Endothelial cell of umbilical vein (primary cell): ENCODE measurements around the gene OSBPL6. TPM values are rescaled to one million over a fixed set of nuclear protein-coding genes. Genes with fewer than 3 reads are reported as not detected.

Experiments used
- BruUV-seq: library from RNA; stranded (reverse); fragments of 400-500 nt; replicated peaks from 2 replicates; lab custom pipeline; 2021; lab: Mats Ljungman, UMichigan
- CTCF ChIA-PET: fragments of 300-600, 350-600 bp; sonication (Branson Sonifier 250); formaldehyde crosslinking; loops from one replicate; lab custom pipeline; 2021; ENCODE audit warnings: antibody characterized with exemption, inconsistent platforms; lab: Charles Lee
- POLR2A ChIA-PET: fragments of 300-600, 350-600 bp; sonication (Branson Sonifier 250); formaldehyde crosslinking; loops from one replicate; lab custom pipeline; 2021; ENCODE audit warnings: antibody characterized with exemption, inconsistent platforms; lab: Charles Lee
- DNase-seq: peaks from one replicate; pipeline ENCODE4 v3.0.0-alpha.2; 2011; ENCODE audit warnings: low read depth, low spot score
- FAIRE-seq: peaks from 2 replicates; lab custom pipeline; 2011; peaks lifted over from hg19 to GRCh38; lab: Jason Lieb, UNC
- H2AFZ ChIP-seq: 2 replicates; pipeline ENCODE4 v1.6.0; 2012; ENCODE audit warnings: low read depth, low read length, control low read depth, inconsistent platforms
- H3K27ac ChIP-seq: 2 replicates; pipeline ENCODE4 v1.5.1; 2011; ENCODE audit warnings: low read depth, mild to moderate bottlenecking, control low read depth, low read length, moderate library complexity; ENCODE audit not compliant: insufficient read depth
- H3K27me3 ChIP-seq, 2 experiments: 2 replicates each; pipeline versions ENCODE4 v1.6.0 to v1.6.1; 2011; ENCODE audit warnings: low read length in 2 of 2, mixed read lengths in 1 of 2; ENCODE audit not compliant: control insufficient read depth in 2 of 2, insufficient read depth in 2 of 2
- H3K36me3 ChIP-seq, 2 experiments: 2 replicates in 1 of 2; 3 replicates in 1 of 2; pipeline ENCODE4 v1.5.1; 2011; ENCODE audit warnings: low read length in 2 of 2, mild to moderate bottlenecking in 1 of 2, moderate library complexity in 1 of 2; ENCODE audit not compliant: control insufficient read depth in 2 of 2, insufficient read depth in 2 of 2; ENCODE audit errors: extremely low read depth in 1 of 2
- H3K4me1 ChIP-seq: 3 replicates; pipeline ENCODE4 v1.5.1; 2011; ENCODE audit warnings: mild to moderate bottlenecking, low read length; ENCODE audit not compliant: control insufficient read depth, insufficient read depth; ENCODE audit errors: extremely low read depth
- H3K4me2 ChIP-seq: 2 replicates; pipeline ENCODE4 v1.6.1; 2011; ENCODE audit warnings: low read length, control low read depth, mixed read lengths; ENCODE audit not compliant: insufficient read depth
- H3K4me3 ChIP-seq, 3 experiments: fragments of 200-600 bp in 1 of 3; sonication (generic), shearing (Covaris generic) in 1 of 3; replicated peaks in 1 of 3; 2 replicates each; pipeline ENCODE4 v1.5.1; 2011 to 2016; ENCODE audit warnings: control low read depth in 3 of 3, low read length in 3 of 3, mild to moderate bottlenecking in 2 of 3, inconsistent platforms in 1 of 3, low read depth in 1 of 3, moderate library complexity in 1 of 3; ENCODE audit not compliant: insufficient read depth in 1 of 3
- H3K79me2 ChIP-seq: 2 replicates; pipeline ENCODE4 v1.6.0; 2012; ENCODE audit warnings: low read length, inconsistent platforms; ENCODE audit not compliant: control insufficient read depth, insufficient read depth
- H3K9ac ChIP-seq: replicated peaks from 2 replicates; pipeline ENCODE3; 2011; ENCODE audit warnings: low read length, control low read depth; ENCODE audit not compliant: insufficient read depth; ENCODE audit errors: extremely low read depth
- H3K9me1 ChIP-seq: replicated peaks from 3 replicates; pipeline ENCODE4 v1.6.0; 2011; ENCODE audit warnings: mild to moderate bottlenecking, low read length; ENCODE audit not compliant: control insufficient read depth, insufficient read depth; ENCODE audit errors: extremely low read depth
- H3K9me3 ChIP-seq: replicated peaks from 2 replicates; pipeline ENCODE4 v1.5.1; 2012; ENCODE audit warnings: low read length, inconsistent platforms; ENCODE audit not compliant: control insufficient read depth, insufficient read depth
- H4K20me1 ChIP-seq: replicated peaks from 2 replicates; pipeline ENCODE3; 2011; ENCODE audit warnings: mild to moderate bottlenecking, low read length; ENCODE audit not compliant: control insufficient read depth, insufficient read depth; ENCODE audit errors: extremely low read depth
- CTCF ChIP-seq, 2 donors: IDR thresholded peaks; 1 replicate in 1 of 2; 2 replicates in 1 of 2; pipeline ENCODE4 v1.5.1; 2011; ENCODE audit warnings: low read length in 2 of 2, mild to moderate bottlenecking in 2 of 2, moderate library complexity in 2 of 2, control low read depth in 1 of 2, inconsistent platforms in 1 of 2, low read depth in 1 of 2; ENCODE audit not compliant: insufficient read depth in 1 of 2; ENCODE audit errors: extremely low read depth in 1 of 2
- EZH2 ChIP-seq: IDR thresholded peaks from 2 replicates; pipeline ENCODE4 v1.6.1; 2012; ENCODE audit warnings: borderline replicate concordance, low read depth, mild to moderate bottlenecking, moderate library complexity, low read length, inconsistent platforms; ENCODE audit not compliant: severe bottlenecking
- FOS ChIP-seq: IDR thresholded peaks from 2 replicates; pipeline ENCODE4 v1.6.1; 2011; ENCODE audit warnings: mild to moderate bottlenecking, low read length, moderate library complexity, borderline replicate concordance; ENCODE audit not compliant: insufficient read depth
- GATA2 ChIP-seq: IDR thresholded peaks from 2 replicates; pipeline ENCODE4 v1.7.0; 2011; ENCODE audit warnings: low read depth, mild to moderate bottlenecking, moderate library complexity, mixed read lengths, low read length; ENCODE audit not compliant: insufficient read length, insufficient read depth
- JUN ChIP-seq: IDR thresholded peaks from 2 replicates; pipeline ENCODE4 v1.6.1; 2011; ENCODE audit warnings: borderline replicate concordance, low read depth; ENCODE audit not compliant: insufficient read length, insufficient read depth
- MAX ChIP-seq: IDR thresholded peaks from 2 replicates; pipeline ENCODE4 v1.6.1; 2011; ENCODE audit not compliant: insufficient read depth, insufficient read length
- MYC ChIP-seq: IDR thresholded peaks from one replicate; pipeline ENCODE4 v1.6.1; 2011; ENCODE audit warnings: mild to moderate bottlenecking, low read depth, low read length
- POLR2A ChIP-seq: IDR thresholded peaks from 2 replicates; pipeline ENCODE4 v1.6.1; 2012; ENCODE audit warnings: low read depth, mild to moderate bottlenecking, control low read depth, low read length
- POLR2AphosphoS5 ChIP-seq: IDR thresholded peaks from 2 replicates; pipeline ENCODE4 v1.6.1; 2012; ENCODE audit warnings: low read depth, mild to moderate bottlenecking, control low read depth, low read length, moderate library complexity; ENCODE audit not compliant: insufficient read depth
- dilution Hi-C: fragments of 300-500 bp; cut with MboI; formaldehyde crosslinking; loops from one replicate; pipeline ENCODE4 v1.15.0; 2019; ENCODE audit warnings: low sequenced_read_pairs; ENCODE audit not compliant: extremely low pct_ligation_motif_present
- intact Hi-C: fragments of 100-400 bp; cut with micrococcal nuclease; formaldehyde crosslinking; loops from one replicate; pipeline ENCODE4 v1.10.0; 2022
- polyA plus RNA-seq, 4 experiments: library from polyadenylated mRNA; depleted of rRNA in 3 of 4; stranded (reverse) in 3 of 4; unstranded in 1 of 4; fragments of >200 nt; gene quantifications; 2 replicates each; pipeline versions ENCODE4 v1.2.1 to v1.2.3, GENCODE V29; 2011 to 2012; ENCODE audit warnings: missing spikeins in 1 of 4
- total RNA-seq: library from RNA; stranded (reverse); gene quantifications from 2 replicates; pipeline ENCODE4 v1.2.3, GENCODE V29; 2021

OSBPL6 gene
- total and polyA plus RNA-seq, 2 donors (not counting 3 experiments of a cell fraction or from before 2014, with no cell fraction given): 1.5 to 2.3 TPM

GRCh38 chr2:178392215-178392614, 197.9 kb downstream of the OSBPL6 start:
- H3K4me3 ChIP-seq: no peak overlapping the region
- ChIA-PET CTCF (interaction anchor here (0.8 to 4.2 kb wide), 7 partner anchors 10 to 260 kb away, joined by 3 to 31 read pairs (median 4); no protein-coding TSS in a partner anchor), POLR2A (no interaction called here)
- no peaks in the 10 kb centered on the region for H3K9me3 ChIP-seq
- no TSS peak for BruUV-seq
- intact Hi-C loops (no loop called here), dilution Hi-C loops (no loop called here)
- peaks cover 2% of the 10 kb centered on the region for H3K4me1 ChIP-seq
- no peak overlapping the region for H3K9ac ChIP-seq
- H3K79me2 ChIP-seq: no peaks in the 10 kb centered on the region
- no peaks in the 10 kb centered on the region for H3K9me1 ChIP-seq
- H3K4me2 ChIP-seq: no peak overlapping the region
- no peaks in the 10 kb centered on the region for H4K20me1 ChIP-seq
- no peak for DNase-seq
- no peaks in the 10 kb centered on the region for H3K27me3 ChIP-seq
- no peak overlapping the region for H2AFZ ChIP-seq
- H3K27ac ChIP-seq: no peak overlapping the region
- no peaks in the 10 kb centered on the region for H3K36me3 ChIP-seq
- no peak for TF ChIP-seq MAX
- no peak for TF ChIP-seq POLR2A
- no peak for TF ChIP-seq MYC
- TF ChIP-seq CTCF (IDR thresholded peaks at IDR 0.05; ENCODE audit: extremely low read depth in 1 of 2, insufficient read depth in 1 of 2, low read depth in 1 of 2, low read length in 2 of 2): no peak
- no peak for TF ChIP-seq POLR2AphosphoS5
- TF ChIP-seq JUN: no peak
- no peak for TF ChIP-seq EZH2
- no peak for TF ChIP-seq FOS
- no peak for TF ChIP-seq GATA2
- no peak for FAIRE-seq
